SK-N-MC (cell line): ENCODE measurements around the gene ZKSCAN4.

Source experiments
- EZH2 ChIP-seq: fragments of 200-600 bp; sonication (generic); IDR thresholded peaks from one replicate; pipeline ENCODE4 v1.6.1; 2017; ENCODE audit warnings: antibody characterized with exemption
- FOXP2 ChIP-seq: optimal IDR thresholded peaks from 2 replicates; pipeline ENCODE3; 2011; ENCODE audit warnings: mild to moderate bottlenecking, moderate library complexity; ENCODE audit not compliant: insufficient read depth; ENCODE audit errors: extremely low read length, control extremely low read depth
- POLR2AphosphoS5 ChIP-seq: IDR thresholded peaks from 2 replicates; pipeline ENCODE4 v1.6.1; 2012; ENCODE audit warnings: mild to moderate bottlenecking, low read depth, low read length, borderline replicate concordance

DNA sequence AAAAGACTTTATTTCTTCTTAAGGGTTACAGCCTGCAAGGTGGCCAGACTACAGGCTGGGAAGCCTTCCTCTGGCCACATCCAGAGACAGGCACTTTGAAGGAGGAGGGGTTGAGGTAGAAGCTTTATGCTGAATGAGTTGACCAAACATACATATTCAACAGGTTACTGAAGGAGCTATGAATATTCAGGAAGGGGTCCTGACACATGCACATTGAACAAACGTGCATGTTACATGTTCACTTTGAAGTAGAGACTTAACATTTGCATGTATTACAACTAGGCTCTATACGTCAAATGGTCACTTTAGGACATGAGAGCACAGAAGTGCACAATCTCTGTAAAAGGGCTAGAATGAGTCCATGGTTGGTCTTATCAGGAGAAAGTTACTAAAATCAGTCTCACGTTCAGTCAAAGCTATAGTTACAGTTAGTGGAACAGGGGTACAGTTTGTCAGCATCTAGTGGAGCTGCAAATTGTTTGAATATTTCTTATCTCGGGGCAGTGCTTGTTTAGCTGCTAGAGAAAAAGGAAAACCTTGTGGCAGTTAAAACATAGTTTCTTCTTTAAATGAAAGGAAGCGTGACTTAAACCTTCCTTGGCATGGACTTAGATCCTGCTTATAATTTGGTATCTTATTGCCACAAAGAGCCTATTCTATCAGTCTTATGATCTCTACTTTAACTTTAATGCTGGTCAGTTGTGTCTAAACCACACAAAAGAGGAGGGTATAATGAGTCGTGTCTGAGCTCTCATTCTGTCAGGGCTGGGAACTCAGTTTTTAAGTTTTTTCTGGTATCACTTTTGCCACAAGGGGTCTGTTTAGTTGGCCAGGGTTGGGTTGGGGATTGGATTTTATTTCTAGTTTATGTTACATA, 31.6 kb downstream of the ZKSCAN4 start:
- TF ChIP-seq EZH2, result no peak
- TF ChIP-seq POLR2AphosphoS5, result no peak
- TF ChIP-seq FOXP2, result no peak
